Stimulated activated CD4-positive, alpha-beta T cell treated with anti-CD3 and anti-CD28 coated beads, Interleukin-12 subunit alpha, Interleukin-12 subunit beta, amount 100 ng/mL, for 24 hours (primary cell): ENCODE measurements around the gene TMEM170B.

Experiments used
- DNase-seq, 2 experiments: peaks; one replicate each; pipeline ENCODE4 v3.0.0-alpha.2; 2020; ENCODE audit warnings: low read depth in 2 of 2

Gene TMEM170B

GRCh38 chr6:11614534-11615213 is 77.1 kb downstream of the TMEM170B start:
- DNase-seq, result no peak

GRCh38 chr6:11615214-11615602 is 77.7 kb downstream of the TMEM170B start:
- DNase-seq, result no peak

GRCh38 chr6:11616200-11616611 is 78.7 kb downstream of the TMEM170B start:
- DNase-seq, result no peak

GRCh38 chr6:11618533-11618932 is 81.0 kb downstream of the TMEM170B start:
- no peak for DNase-seq

GRCh38 chr6:11621119-11621518 is 83.6 kb downstream of the TMEM170B start:
- DNase-seq, result no peak

GRCh38 chr6:11622156-11622555 is 84.6 kb downstream of the TMEM170B start:
- no peak for DNase-seq

GRCh38 chr6:11623272-11623671 is 85.7 kb downstream of the TMEM170B start:
- DNase-seq, result no peak

- DNase-seq, result no peak
Measured at GRCh38 chr6:11625302-11625701, 87.8 kb downstream of the TMEM170B start.

- DNase-seq, result no peak
Measured at GRCh38 chr6:11626356-11626755, 88.8 kb downstream of the TMEM170B start.

GRCh38 chr6:11628562-11628961 is 91.0 kb downstream of the TMEM170B start:
- DNase-seq, result no peak

- DNase-seq, result no peak
Measured at GRCh38 chr6:11631008-11631407, 93.5 kb downstream of the TMEM170B start.

- DNase-seq, result no peak
Measured at GRCh38 chr6:11631539-11631938, 94.0 kb downstream of the TMEM170B start.

- no peak for DNase-seq
Measured at GRCh38 chr6:11632231-11632630, 94.7 kb downstream of the TMEM170B start.

GRCh38 chr6:11632795-11633511 is 95.4 kb downstream of the TMEM170B start:
- no peak for DNase-seq
